Cardiac muscle cell (in vitro differentiated cells and primary cell): ENCODE measurements around the gene EPB41L1. TPM values are rescaled to one million over a fixed set of nuclear protein-coding genes. Genes with fewer than 3 reads are reported as not detected.

Experiments used
- DNase-seq, 2 donors: peaks; one replicate each; pipeline versions ENCODE4 v3.0.0 to v3.0.0-alpha.2; 2010 to 2017; ENCODE audit warnings: low read depth in 1 of 2, low spot score in 1 of 2
- H3K27ac ChIP-seq: fragments of 200-600 bp; sonication (generic); 2 replicates; pipeline ENCODE4 v1.5.1; 2016
- H3K27me3 ChIP-seq: fragments of 200-600 bp; sonication (generic); 2 replicates; pipeline ENCODE4 v1.6.0; 2016; ENCODE audit warnings: control low read depth
- H3K36me3 ChIP-seq: fragments of 200-600 bp; sonication (generic); 2 replicates; pipeline ENCODE4 v1.5.1; 2016; ENCODE audit warnings: control low read depth
- H3K4me1 ChIP-seq: fragments of 200-600 bp; sonication (generic); 2 replicates; pipeline ENCODE4 v1.8.1; 2017; ENCODE audit warnings: low read depth, mild to moderate bottlenecking, mixed run types
- H3K4me3 ChIP-seq: fragments of 200-600 bp; sonication (generic); 2 replicates; pipeline ENCODE4 v1.5.1; 2016; ENCODE audit warnings: mild to moderate bottlenecking
- H3K9me3 ChIP-seq: fragments of 200-600 bp; sonication (generic); 2 replicates; pipeline ENCODE4 v1.5.1; 2017; ENCODE audit warnings: low read depth, mild to moderate bottlenecking, control low read depth
- CTCF ChIP-seq: IDR thresholded peaks from 2 replicates; pipeline ENCODE4 v1.5.1; 2012; ENCODE audit warnings: low read depth, mild to moderate bottlenecking, low read length
- polyA plus RNA-seq: library from polyadenylated mRNA; unstranded; fragments of >200 nt; fragmentation: Nextera tagmentation; extraction: Ambion mirVana; gene quantifications from 2 replicates; pipeline ENCODE4 v1.2.1, GENCODE V29; 2016
- total RNA-seq: library from RNA; depleted of rRNA; stranded (reverse); fragments of >200 nt; gene quantifications from 2 replicates; pipeline ENCODE4 v1.2.3, GENCODE V29; 2016

Gene EPB41L1
- total and polyA plus RNA-seq, 2 experiments from 2014 or later: 34.3 to 83.5 TPM

- Histone ChIP-seq H3K9me3 (no peaks in the 10 kb centered on the region), H3K4me1 (peaks cover 42% of the 10 kb centered on the region), H3K27ac (no peak overlapping the region), H3K36me3 (no peaks in the 10 kb centered on the region), H3K4me3 (no peak overlapping the region), H3K27me3 (no peaks in the 10 kb centered on the region)
- no peak for DNase-seq
- no peak for TF ChIP-seq CTCF
Measured at GRCh38 chr20:36149469-36149868, 5.1 kb upstream of the EPB41L1 start.

GRCh38 chr20:36150489-36150846 is 4.1 kb upstream of the EPB41L1 start:
- no peak for DNase-seq
- Histone ChIP-seq H3K4me1 (peaks cover 42% of the 10 kb centered on the region), H3K27ac (peak overlapping the region; percentile 41), H3K4me3 (no peak overlapping the region), H3K36me3 (no peaks in the 10 kb centered on the region), H3K27me3 (no peaks in the 10 kb centered on the region), H3K9me3 (no peaks in the 10 kb centered on the region)
- TF ChIP-seq CTCF: no peak

GRCh38 chr20:36150847-36151539 is 3.5 kb upstream of the EPB41L1 start:
- Histone ChIP-seq H3K27ac (peak overlapping the region; percentile 41), H3K36me3 (no peaks in the 10 kb centered on the region), H3K4me1 (peaks cover 39% of the 10 kb centered on the region), H3K27me3 (no peaks in the 10 kb centered on the region), H3K9me3 (no peaks in the 10 kb centered on the region), H3K4me3 (no peak overlapping the region)
- TF ChIP-seq CTCF: no peak
- no peak for DNase-seq

GRCh38 chr20:36152261-36152660 is 2.3 kb upstream of the EPB41L1 start:
- Histone ChIP-seq H3K27ac (no peak overlapping the region), H3K27me3 (no peaks in the 10 kb centered on the region), H3K4me3 (no peak overlapping the region), H3K9me3 (no peaks in the 10 kb centered on the region), H3K4me1 (peaks cover 32% of the 10 kb centered on the region), H3K36me3 (no peaks in the 10 kb centered on the region)
- no peak for DNase-seq
- no peak for TF ChIP-seq CTCF

- H3K36me3 ChIP-seq: no peaks in the 10 kb centered on the region
- no peak overlapping the region for H3K27ac ChIP-seq
- H3K27me3 ChIP-seq: no peaks in the 10 kb centered on the region
- no peak for DNase-seq
- TF ChIP-seq CTCF: no peak
- H3K4me1 ChIP-seq: peaks cover 27% of the 10 kb centered on the region
- H3K4me3 ChIP-seq: no peak overlapping the region
- no peaks in the 10 kb centered on the region for H3K9me3 ChIP-seq
Measured at GRCh38 chr20:36153204-36153603, 1.3 kb upstream of the EPB41L1 start.
